Thymus (tissue), 11 donors: Measurements from ENCODE around the gene PCDHGC4. TPM values are rescaled to one million over a fixed set of nuclear protein-coding genes. Genes with fewer than 3 reads are reported as not detected.

ENCODE experiments used
- DNase-seq, 9 donors: peaks; one replicate each; pipeline ENCODE4 v3.0.0-alpha.2; 2013; ENCODE audit warnings: low spot score in 9 of 9, low read depth in 6 of 9, missing footprints in 1 of 9
- H3K27ac ChIP-seq, 2 donors: one replicate each; pipeline ENCODE4 v1.5.1; 2013; ENCODE audit warnings: control low read depth in 1 of 2, low read depth in 1 of 2, low read length in 1 of 2, mild to moderate bottlenecking in 1 of 2, moderate library complexity in 1 of 2
- H3K27me3 ChIP-seq, 2 donors: one replicate each; pipeline ENCODE4 v1.5.1; 2013; ENCODE audit warnings: low read length in 1 of 2; ENCODE audit not compliant: control insufficient read depth in 2 of 2, insufficient read depth in 1 of 2
- H3K36me3 ChIP-seq, 2 donors: one replicate each; pipeline ENCODE4 v1.5.1; 2013; ENCODE audit warnings: low read length in 1 of 2, mild to moderate bottlenecking in 1 of 2, moderate library complexity in 1 of 2; ENCODE audit not compliant: control insufficient read depth in 2 of 2, insufficient read depth in 2 of 2
- H3K4me1 ChIP-seq, 2 donors: one replicate each; pipeline ENCODE4 v1.5.1; 2013; ENCODE audit warnings: low read length in 2 of 2; ENCODE audit not compliant: control insufficient read depth in 2 of 2, insufficient read depth in 2 of 2
- H3K4me3 ChIP-seq, 2 donors: one replicate each; pipeline ENCODE4 v1.5.1; 2013; ENCODE audit warnings: low read length in 2 of 2, control low read depth in 1 of 2, mild to moderate bottlenecking in 1 of 2
- H3K9me3 ChIP-seq, 2 donors: one replicate each; pipeline ENCODE4 v1.5.1; 2013; ENCODE audit warnings: low read length in 1 of 2, mild to moderate bottlenecking in 1 of 2; ENCODE audit not compliant: control insufficient read depth in 2 of 2, insufficient read depth in 1 of 2
- WGBS: extraction: QIAGEN DNeasy Blood & Tissue Kit; methylation state at CpG from one replicate; pipeline ENCODE4 v1.1.7; 2013; 5-methylcytosine and 5-hydroxymethylcytosine counted together
- polyA plus RNA-seq: library from polyadenylated mRNA; stranded (reverse); fragments of 200-250 nt; gene quantifications from one replicate; pipeline ENCODE4 v1.2.3, GENCODE V29; 2013
- total RNA-seq: library from RNA; stranded (reverse); fragments of 120-200 nt; gene quantifications from one replicate; pipeline ENCODE4 v1.2.4, GENCODE V29; 2013
- donor health status: healthy.

The PCDHGC4 gene
- total and polyA plus RNA-seq, 2 donors: 0.05 to 0.19 TPM

- peaks cover 44 to 97% of the 10 kb centered on the region in 2 donors for H3K27me3 ChIP-seq
- no peak within 1 kb of the TSS for H3K4me3 ChIP-seq
- H3K4me1 ChIP-seq: peaks cover 0 to 25% of the 10 kb centered on the region in 2 donors
- H3K9me3 ChIP-seq: peaks cover 1 to 9% of the 10 kb centered on the region in 2 donors
- no peaks in the 10 kb centered on the region for H3K36me3 ChIP-seq
- 84% methylated on average over 14 of the region's 14 CpGs for WGBS
- no peak within 1 kb of the TSS for H3K27ac ChIP-seq
- no peak for DNase-seq
Measured at GRCh38 chr5:141488591-141489561, 4.0 kb downstream of the PCDHGC4 start, which contains the start of gene PCDHGC5. PCDHGC5 (plus strand) TSS chr5:141489081; CDS start chr5:141489241, 160 bp downstream.

DNA sequence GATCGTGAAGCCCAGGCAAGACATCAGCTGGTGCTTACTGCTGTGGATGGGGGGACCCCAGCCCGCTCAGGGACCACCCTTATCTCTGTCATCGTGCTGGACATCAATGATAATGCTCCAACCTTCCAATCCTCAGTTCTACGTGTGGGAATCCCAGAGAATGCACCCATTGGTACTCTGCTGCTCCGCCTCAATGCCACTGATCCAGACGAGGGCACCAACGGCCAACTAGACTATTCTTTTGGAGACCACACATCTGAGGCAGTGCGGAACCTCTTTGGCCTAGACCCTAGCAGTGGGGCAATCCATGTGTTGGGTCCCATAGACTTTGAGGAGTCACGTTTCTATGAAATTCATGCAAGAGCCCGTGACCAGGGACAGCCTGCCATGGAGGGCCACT is 5.0 kb downstream of the PCDHGC4 start:
- DNase-seq: no peak
- H3K27me3 ChIP-seq: peaks cover 40 to 97% of the 10 kb centered on the region in 2 donors
- H3K27ac ChIP-seq: no peak overlapping the region
- no peaks in the 10 kb centered on the region for H3K36me3 ChIP-seq
- H3K4me1 ChIP-seq: peaks cover 0 to 28% of the 10 kb centered on the region in 2 donors
- H3K9me3 ChIP-seq: peaks cover 1 to 4% of the 10 kb centered on the region in 2 donors
- 91% methylated on average over 10 of the region's 10 CpGs for WGBS
- H3K4me3 ChIP-seq: no peak overlapping the region

GRCh38 chr5:141490271-141490670 is 5.4 kb downstream of the PCDHGC4 start:
- Histone ChIP-seq H3K4me3 (no peak overlapping the region), H3K4me1 (peaks cover 0 to 28% of the 10 kb centered on the region in 2 donors), H3K9me3 (peaks cover 1 to 7% of the 10 kb centered on the region in 2 donors), H3K27ac (no peak overlapping the region), H3K36me3 (no peaks in the 10 kb centered on the region), H3K27me3 (peaks cover 37 to 97% of the 10 kb centered on the region in 2 donors)
- 96% methylated on average over 10 of the region's 10 CpGs for WGBS
- DNase-seq: no peak

- no peak for DNase-seq
Measured at GRCh38 chr5:141490771-141491170, 5.9 kb downstream of the PCDHGC4 start.

DNA sequence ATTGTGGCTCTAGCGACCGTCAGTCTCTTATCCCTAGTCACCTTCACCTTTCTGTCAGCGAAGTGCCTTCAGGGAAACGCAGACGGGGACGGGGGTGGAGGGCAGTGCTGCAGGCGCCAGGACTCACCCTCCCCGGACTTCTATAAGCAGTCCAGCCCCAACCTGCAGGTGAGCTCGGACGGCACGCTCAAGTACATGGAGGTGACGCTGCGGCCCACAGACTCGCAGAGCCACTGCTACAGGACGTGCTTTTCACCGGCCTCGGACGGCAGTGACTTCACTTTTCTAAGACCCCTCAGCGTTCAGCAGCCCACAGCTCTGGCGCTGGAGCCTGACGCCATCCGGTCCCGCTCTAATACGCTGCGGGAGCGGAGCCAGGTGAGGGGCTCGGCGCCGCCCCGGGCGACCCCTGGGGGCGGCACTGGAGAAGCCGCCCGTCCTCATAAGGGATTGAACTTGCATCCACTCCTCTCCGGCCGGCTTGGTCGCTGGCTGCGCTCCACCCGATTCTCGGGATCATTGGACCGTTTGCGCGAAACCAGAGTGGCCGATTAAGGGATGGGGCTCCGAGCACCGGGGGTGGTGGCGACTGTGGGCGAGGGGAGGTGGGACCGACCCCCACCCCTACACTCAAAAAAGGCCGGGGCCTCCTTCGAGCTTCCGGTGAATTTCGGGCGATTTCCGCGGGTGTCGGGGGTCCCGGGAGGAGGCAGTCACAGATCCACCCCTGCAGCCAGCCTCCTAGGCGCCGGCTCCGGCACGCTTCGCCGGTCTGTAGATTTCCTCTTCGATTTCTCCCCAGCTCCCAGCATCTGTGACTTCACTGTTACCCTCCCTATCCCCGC is 6.7 kb downstream of the PCDHGC4 start:
- Histone ChIP-seq H3K4me3 (no peak overlapping the region), H3K4me1 (peaks cover 0 to 37% of the 10 kb centered on the region in 2 donors), H3K27ac (no peak overlapping the region), H3K36me3 (no peaks in the 10 kb centered on the region), H3K9me3 (peaks cover 1 to 7% of the 10 kb centered on the region in 2 donors), H3K27me3 (peaks cover 34 to 95% of the 10 kb centered on the region in 2 donors)
- no peak for DNase-seq
- WGBS: 10% methylated on average over 66 of the region's 66 CpGs

More at GRCh38 chr5:141490771-141491170, 5.9 kb downstream of the PCDHGC4 start:
- Histone ChIP-seq H3K27me3 (peaks cover 36 to 97% of the 10 kb centered on the region in 2 donors), H3K36me3 (no peaks in the 10 kb centered on the region), H3K4me3 (no peak overlapping the region), H3K4me1 (peaks cover 0 to 30% of the 10 kb centered on the region in 2 donors), H3K9me3 (peaks cover 1 to 7% of the 10 kb centered on the region in 2 donors), H3K27ac (no peak overlapping the region)
- WGBS: 89% methylated on average over 13 of the region's 13 CpGs

GRCh38 chr5:141492168-141492885 is 7.5 kb downstream of the PCDHGC4 start:
- H3K27ac ChIP-seq: no peak overlapping the region
- 8% methylated on average over 68 of the region's 68 CpGs for WGBS
- no peaks in the 10 kb centered on the region for H3K36me3 ChIP-seq
- peaks cover 0 to 38% of the 10 kb centered on the region in 2 donors for H3K4me1 ChIP-seq
- no peak overlapping the region for H3K4me3 ChIP-seq
- H3K9me3 ChIP-seq: peaks cover 1 to 7% of the 10 kb centered on the region in 2 donors
- no peak for DNase-seq
- H3K27me3 ChIP-seq: peaks cover 34 to 88% of the 10 kb centered on the region in 2 donors

DNA sequence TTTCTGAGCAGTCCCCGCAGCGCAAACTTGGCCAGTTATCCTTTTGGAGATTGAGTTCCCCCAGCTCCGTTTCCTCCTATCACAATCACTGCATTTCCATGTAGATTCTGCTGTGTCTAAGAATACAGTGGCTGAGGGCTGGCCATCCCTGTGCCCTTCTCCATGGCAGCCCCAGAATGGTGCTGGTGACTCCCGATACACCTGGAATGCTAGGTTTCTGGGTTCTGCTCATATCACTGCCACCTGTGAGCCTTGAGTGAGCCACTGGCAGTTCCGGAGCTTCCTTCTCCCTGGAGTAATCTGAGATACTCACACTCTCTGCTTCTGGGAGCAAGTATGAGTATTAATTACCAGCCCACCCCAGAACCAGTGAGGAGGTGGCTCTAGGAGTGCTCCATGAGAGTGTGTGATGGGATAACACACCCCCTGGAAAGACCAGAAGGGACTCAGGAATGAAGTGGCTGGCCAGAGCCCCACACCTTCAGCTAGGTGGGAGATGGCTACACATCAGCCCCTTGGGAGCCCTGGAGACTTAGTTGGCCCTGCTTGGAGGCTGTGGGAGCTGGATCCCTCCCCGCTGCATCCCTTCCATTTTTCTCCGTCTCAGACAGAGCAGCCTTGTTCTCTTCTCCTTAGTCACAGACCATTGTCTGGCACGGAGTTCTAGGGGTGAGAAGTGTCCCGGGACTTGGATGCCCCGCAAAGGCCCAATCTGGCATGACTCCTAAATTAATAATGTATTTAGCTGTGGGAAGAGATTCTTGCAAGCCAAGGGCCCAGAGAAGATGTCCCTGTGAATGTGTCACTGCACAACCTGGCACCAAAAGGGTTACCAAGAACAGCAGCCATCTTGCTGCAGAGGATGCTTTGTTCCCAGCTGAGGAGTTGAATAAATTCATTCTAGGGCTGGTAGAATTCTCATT is 8.9 kb downstream of the PCDHGC4 start:
- Histone ChIP-seq H3K4me1 (peaks cover 0 to 38% of the 10 kb centered on the region in 2 donors), H3K36me3 (no peaks in the 10 kb centered on the region), H3K9me3 (peaks cover 1 to 7% of the 10 kb centered on the region in 2 donors), H3K27me3 (peaks cover 34 to 76% of the 10 kb centered on the region in 2 donors), H3K4me3 (no peak overlapping the region), H3K27ac (no peak overlapping the region)
- WGBS: 89% methylated on average over 10 of the region's 10 CpGs
- DNase-seq: no peak
